ENCODE results near the gene RNF208.

DNA sequence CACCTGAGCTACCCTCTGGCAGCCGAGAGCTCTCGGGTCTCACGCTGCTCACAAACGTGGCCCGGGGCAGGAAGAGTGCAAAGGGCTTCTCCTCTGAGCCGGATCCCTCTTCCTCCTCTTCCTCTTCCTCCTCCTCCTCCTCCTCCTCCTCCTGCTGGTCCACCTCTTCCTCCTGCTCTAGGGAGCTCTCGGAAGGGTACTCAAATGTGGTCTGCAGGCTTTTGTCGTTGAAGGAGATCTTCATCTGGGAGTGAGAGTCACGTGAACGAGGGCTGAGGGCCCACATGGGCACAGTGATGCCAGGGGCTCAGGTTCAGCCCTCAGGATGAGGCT, 29.6 kb downstream of the RNF208 start:
- TF ChIP-seq, protein P1, sequence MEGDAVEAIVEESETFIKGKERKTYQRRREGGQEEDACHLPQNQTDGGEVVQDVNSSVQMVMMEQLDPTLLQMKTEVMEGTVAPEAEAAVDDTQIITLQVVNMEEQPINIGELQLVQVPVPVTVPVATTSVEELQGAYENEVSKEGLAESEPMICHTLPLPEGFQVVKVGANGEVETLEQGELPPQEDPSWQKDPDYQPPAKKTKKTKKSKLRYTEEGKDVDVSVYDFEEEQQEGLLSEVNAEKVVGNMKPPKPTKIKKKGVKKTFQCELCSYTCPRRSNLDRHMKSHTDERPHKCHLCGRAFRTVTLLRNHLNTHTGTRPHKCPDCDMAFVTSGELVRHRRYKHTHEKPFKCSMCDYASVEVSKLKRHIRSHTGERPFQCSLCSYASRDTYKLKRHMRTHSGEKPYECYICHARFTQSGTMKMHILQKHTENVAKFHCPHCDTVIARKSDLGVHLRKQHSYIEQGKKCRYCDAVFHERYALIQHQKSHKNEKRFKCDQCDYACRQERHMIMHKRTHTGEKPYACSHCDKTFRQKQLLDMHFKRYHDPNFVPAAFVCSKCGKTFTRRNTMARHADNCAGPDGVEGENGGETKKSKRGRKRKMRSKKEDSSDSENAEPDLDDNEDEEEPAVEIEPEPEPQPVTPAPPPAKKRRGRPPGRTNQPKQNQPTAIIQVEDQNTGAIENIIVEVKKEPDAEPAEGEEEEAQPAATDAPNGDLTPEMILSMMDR (IDR thresholded peaks at IDR 0.05 in 4 of 5, conservative IDR thresholded peaks at IDR 0.05 in 1 of 5): no peak
- no peak for TF ChIP-seq POLR2A (IDR thresholded peaks at IDR 0.05)

Measured in gastrocnemius medialis (tissue), 4 donors.